ENCODE data around the gene PVALEF. TPM values are rescaled to one million over a fixed set of nuclear protein-coding genes. Genes with fewer than 3 reads are reported as not detected.

The PVALEF gene
- total and polyA plus RNA-seq, 2 of the 13 experiments (the other 11 are each of a cell fraction or from before 2014, with no cell fraction given) = 0.18 TPM

- H3K9ac ChIP-seq (ENCODE audit: insufficient read depth, low read depth, low read length) = peak overlapping the region; percentile 17
- 0 out of 2 replicates have a peak, but pooled peaks have one; percentile 17 for TF ChIP-seq MAX (IDR thresholded peaks at IDR 0.05)
- peak; percentile 12; the same call in 1 of the 2 replicates for TF ChIP-seq ZFX (CRISPR knock-in tag; IDR thresholded peaks at IDR 0.05; ENCODE audit: low read depth)
- no peak for TF ChIP-seq LCORL (IDR thresholded peaks at IDR 0.05)
- 0 out of 2 replicates have a peak, but pooled peaks have one; percentile 8 for TF ChIP-seq LCORL (CRISPR knock-in tag; IDR thresholded peaks at IDR 0.05)
- TF ChIP-seq, protein P1, sequence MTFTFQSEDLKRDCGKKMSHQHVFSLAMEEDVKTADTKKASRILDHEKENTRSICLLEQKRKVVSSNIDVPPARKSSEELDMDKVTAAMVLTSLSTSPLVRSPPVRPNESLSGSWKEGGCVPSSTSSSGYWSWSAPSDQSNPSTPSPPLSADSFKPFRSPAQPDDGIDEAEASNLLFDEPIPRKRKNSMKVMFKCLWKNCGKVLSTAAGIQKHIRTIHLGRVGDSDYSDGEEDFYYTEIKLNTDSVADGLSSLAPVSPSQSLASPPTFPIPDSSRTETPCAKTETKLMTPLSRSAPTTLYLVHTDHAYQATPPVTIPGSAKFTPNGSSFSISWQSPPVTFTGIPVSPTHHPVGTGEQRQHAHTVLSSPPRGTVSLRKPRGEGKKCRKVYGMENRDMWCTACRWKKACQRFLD (CRISPR knock-in tag; IDR thresholded peaks at IDR 0.05; ENCODE audit: borderline replicate concordance) = no peak
- TF ChIP-seq NONO (IDR thresholded peaks at IDR 0.05) = no peak
- TF ChIP-seq NONO (CRISPR knock-in tag; conservative IDR thresholded peaks at IDR 0.05) = 0 out of 2 replicates have a peak, but pooled peaks have one; percentile 24
- no peak for TF ChIP-seq ERF (CRISPR knock-in tag; IDR thresholded peaks at IDR 0.05)
- TF ChIP-seq DMAP1 (CRISPR knock-in tag; IDR thresholded peaks at IDR 0.05) = peak; percentile 3; the same call in 1 of the 2 replicates
- 0 out of 2 replicates have a peak, but pooled peaks have one; percentile 12 for TF ChIP-seq ZNF788 (CRISPR knock-in tag; IDR thresholded peaks at IDR 0.05; ENCODE audit: borderline replicate concordance)
- FAIRE-seq (no peak), ATAC-seq (peak; percentile 0; the same call in 2 of the 3 replicates), DNase-seq (ENCODE audit: low spot score) (no peak)
- peaks cover 58% of the 10 kb centered on the region for H3K4me1 ChIP-seq (ENCODE audit: insufficient read depth, low read length)
- no peaks in the 10 kb centered on the region for H3K27me3 ChIP-seq (ENCODE audit: control insufficient read depth in 1 of 2, insufficient read depth in 2 of 2, low read length in 2 of 2)
- 8% methylated on average over 4 of the region's 11 CpGs for WGBS (ENCODE audit: low lambda C conversion rate)
- H3K27ac ChIP-seq (ENCODE audit: extremely low read length, insufficient read depth, low read length) = no peak overlapping the region
- no peaks in the 10 kb centered on the region for H3K79me2 ChIP-seq (ENCODE audit: insufficient read depth, low read length)
- CTCF ChIA-PET (ENCODE audit: low intra/inter-chr PET ratio, low total read pairs) = no interaction called here
- in situ Hi-C loops (cut with HindIII; ENCODE audit: extremely low pct_ligation_motif_present, low pct_unique_long_range_greater_than_20kb) (no loop called here), intact Hi-C loops (cut with micrococcal nuclease; ENCODE audit: unreplicated experiment) (no loop called here)
- POLR2A ChIA-PET = interaction anchor here (1.4 kb wide), 1 partner anchor 10 kb away, joined by 5 read pairs; no protein-coding TSS in a partner anchor
- no peaks in the 10 kb centered on the region; the same call in 1 of the 2 replicates for H4K20me1 ChIP-seq (ENCODE audit: insufficient read depth, low read length)
- no peaks in the 10 kb centered on the region for H3K9me3 ChIP-seq (ENCODE audit: low read length)
- peak overlapping the region; percentile 78 for H3K4me2 ChIP-seq (ENCODE audit: low read depth, low read length)
- H3K4me3 ChIP-seq (replicated peaks in 1 of 3; ENCODE audit: insufficient read depth in 1 of 3, low read depth in 2 of 3, low read length in 3 of 3) = peak overlapping the region in 2 of 3 experiments; percentile 44 to 69; a peak in 4 of 6 replicates
- BruUV-seq (replicated peaks) = TSS peak; percentile 47
- H2AFZ ChIP-seq (ENCODE audit: low read length) = no peak overlapping the region
- no peaks in the 10 kb centered on the region for H3K36me3 ChIP-seq (replicated peaks in 1 of 2; ENCODE audit: control insufficient read depth in 1 of 2, insufficient read depth in 2 of 2, low read length in 2 of 2)
These were observed 33.1 kb upstream of the PVALEF start for GRCh38 chr17:81132197-81132540.
